PFSK-1 (cell line): ENCODE results near the gene ST6GALNAC2.

Experiments
- FOXP2 ChIP-seq: optimal IDR thresholded peaks from 2 replicates; pipeline ENCODE3; 2011; ENCODE audit warnings: borderline replicate concordance, control low read depth, inconsistent platforms; ENCODE audit not compliant: insufficient read depth; ENCODE audit errors: extremely low read length, extremely low read depth
- POLR2AphosphoS5 ChIP-seq: IDR thresholded peaks from 2 replicates; pipeline ENCODE4 v1.6.1; 2012; ENCODE audit warnings: low read depth, mild to moderate bottlenecking, control low read depth, low read length, moderate library complexity
- SIN3A ChIP-seq: IDR thresholded peaks from 2 replicates; pipeline ENCODE4 v1.6.1; 2012; ENCODE audit warnings: mild to moderate bottlenecking, low read length, moderate library complexity, borderline replicate concordance; ENCODE audit not compliant: insufficient read depth
- TAF1 ChIP-seq: IDR thresholded peaks from 2 replicates; pipeline ENCODE4 v1.6.1; 2012; ENCODE audit warnings: low read length, control low read depth, borderline replicate concordance; ENCODE audit not compliant: insufficient read depth
- TF ChIP-seq, protein P1 (sequence below), 2 experiments: IDR thresholded peaks; 2 replicates each; pipeline versions ENCODE4 v1.6.1 to v1.8.0; 2011 to 2012; ENCODE audit warnings: low read depth in 2 of 2, low read length in 2 of 2, control low read depth in 1 of 2, inconsistent platforms in 1 of 2, mild to moderate bottlenecking in 1 of 2, moderate library complexity in 1 of 2; ENCODE audit not compliant: insufficient read depth in 1 of 2

ST6GALNAC2 gene

DNA sequence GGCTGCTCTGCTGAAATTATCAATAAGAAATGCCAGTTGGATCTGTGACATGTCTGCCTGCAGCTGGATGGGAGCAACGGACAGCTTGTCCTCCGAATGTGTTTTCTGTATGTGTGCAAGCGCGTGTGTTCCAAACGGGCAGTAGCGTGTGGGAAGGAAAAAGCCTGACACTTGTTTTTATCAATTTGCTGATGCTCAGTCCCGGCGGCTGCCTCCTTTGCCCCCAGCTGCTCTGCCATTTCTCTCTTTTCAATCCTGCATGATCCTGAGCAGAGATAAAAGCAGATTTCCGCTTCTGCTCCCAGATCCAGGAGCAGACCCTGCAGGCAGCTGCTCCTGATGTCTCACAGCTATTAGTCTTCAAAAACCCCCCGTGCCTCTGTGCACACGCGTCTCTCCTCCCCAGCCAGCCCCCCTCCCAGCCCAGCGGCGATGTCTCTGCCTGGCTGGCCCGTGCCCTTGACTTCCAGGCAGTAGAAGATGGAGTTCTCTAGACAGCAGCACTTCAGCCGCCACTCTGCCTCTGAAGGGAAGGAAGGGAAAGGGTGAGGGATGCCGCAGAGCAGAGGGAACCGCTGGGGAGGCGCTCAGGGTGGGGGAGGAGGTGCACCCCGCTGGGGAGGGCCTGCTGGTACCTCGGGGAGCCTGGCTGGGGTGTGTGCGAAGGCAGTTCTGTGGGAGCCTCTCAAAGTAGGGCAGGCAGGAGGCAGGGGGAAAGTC lies 41.7 kb downstream of the ST6GALNAC2 start:
- TF ChIP-seq SIN3A (peak; percentile 74; the same call in 1 of the 2 replicates), FOXP2 (no peak)
- TF ChIP-seq, protein P1, sequence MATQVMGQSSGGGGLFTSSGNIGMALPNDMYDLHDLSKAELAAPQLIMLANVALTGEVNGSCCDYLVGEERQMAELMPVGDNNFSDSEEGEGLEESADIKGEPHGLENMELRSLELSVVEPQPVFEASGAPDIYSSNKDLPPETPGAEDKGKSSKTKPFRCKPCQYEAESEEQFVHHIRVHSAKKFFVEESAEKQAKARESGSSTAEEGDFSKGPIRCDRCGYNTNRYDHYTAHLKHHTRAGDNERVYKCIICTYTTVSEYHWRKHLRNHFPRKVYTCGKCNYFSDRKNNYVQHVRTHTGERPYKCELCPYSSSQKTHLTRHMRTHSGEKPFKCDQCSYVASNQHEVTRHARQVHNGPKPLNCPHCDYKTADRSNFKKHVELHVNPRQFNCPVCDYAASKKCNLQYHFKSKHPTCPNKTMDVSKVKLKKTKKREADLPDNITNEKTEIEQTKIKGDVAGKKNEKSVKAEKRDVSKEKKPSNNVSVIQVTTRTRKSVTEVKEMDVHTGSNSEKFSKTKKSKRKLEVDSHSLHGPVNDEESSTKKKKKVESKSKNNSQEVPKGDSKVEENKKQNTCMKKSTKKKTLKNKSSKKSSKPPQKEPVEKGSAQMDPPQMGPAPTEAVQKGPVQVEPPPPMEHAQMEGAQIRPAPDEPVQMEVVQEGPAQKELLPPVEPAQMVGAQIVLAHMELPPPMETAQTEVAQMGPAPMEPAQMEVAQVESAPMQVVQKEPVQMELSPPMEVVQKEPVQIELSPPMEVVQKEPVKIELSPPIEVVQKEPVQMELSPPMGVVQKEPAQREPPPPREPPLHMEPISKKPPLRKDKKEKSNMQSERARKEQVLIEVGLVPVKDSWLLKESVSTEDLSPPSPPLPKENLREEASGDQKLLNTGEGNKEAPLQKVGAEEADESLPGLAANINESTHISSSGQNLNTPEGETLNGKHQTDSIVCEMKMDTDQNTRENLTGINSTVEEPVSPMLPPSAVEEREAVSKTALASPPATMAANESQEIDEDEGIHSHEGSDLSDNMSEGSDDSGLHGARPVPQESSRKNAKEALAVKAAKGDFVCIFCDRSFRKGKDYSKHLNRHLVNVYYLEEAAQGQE (IDR thresholded peaks at IDR 0.05; ENCODE audit: insufficient read depth in 1 of 2, low read depth in 2 of 2, low read length in 2 of 2): peak in 1 of 2 experiments; percentile 32; a peak in 1 of 4 replicates

DNA sequence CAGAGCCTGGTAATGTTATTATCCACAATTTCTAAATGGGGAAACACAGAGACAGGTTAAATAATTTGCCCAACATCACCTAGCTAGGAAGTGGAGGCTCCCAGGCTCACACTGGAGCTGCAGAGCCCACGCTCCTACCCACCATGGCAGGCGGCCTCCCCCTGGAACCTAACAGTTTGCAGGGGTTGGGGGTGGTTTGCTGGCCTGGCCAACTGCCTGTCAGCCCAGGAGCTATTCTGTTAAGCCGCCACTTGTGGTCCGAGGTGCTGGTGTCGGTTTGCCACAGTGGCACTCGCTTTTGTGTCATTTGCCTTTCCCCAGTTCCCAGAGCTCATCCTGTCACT lies 42.2 kb downstream of the ST6GALNAC2 start:
- TF ChIP-seq, protein P1 (IDR thresholded peaks at IDR 0.05; ENCODE audit: insufficient read depth in 1 of 2, low read depth in 2 of 2, low read length in 2 of 2): no peak
- TF ChIP-seq SIN3A (no peak), FOXP2 (no peak), POLR2AphosphoS5 (no peak), TAF1 (no peak)

DNA sequence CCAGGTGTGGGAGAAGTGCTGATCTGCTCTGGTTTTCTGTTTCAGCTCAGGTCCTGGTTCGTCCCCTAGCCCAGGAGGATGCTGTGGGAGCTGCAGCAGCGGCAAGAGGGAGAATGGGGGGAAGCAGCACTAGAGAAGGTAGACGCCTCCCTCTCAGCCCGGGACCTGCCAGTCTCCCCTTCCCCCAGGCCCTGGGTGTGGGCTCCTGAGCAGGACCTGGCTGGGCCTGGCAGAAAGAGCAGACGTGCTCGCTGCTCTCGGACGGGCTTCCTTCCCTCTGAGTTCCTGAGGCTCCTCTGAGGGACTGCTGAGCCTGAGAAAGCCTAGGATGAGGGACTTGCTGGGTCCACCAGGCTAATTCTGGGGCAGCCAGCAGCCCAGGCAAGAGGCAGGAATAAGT lies 42.7 kb downstream of the ST6GALNAC2 start:
- TF ChIP-seq POLR2AphosphoS5: no peak
- no peak for TF ChIP-seq FOXP2
- TF ChIP-seq, protein P1 (IDR thresholded peaks at IDR 0.05; ENCODE audit: insufficient read depth in 1 of 2, low read depth in 2 of 2, low read length in 2 of 2): no peak
- TF ChIP-seq SIN3A: no peak
- TF ChIP-seq TAF1: no peak

DNA sequence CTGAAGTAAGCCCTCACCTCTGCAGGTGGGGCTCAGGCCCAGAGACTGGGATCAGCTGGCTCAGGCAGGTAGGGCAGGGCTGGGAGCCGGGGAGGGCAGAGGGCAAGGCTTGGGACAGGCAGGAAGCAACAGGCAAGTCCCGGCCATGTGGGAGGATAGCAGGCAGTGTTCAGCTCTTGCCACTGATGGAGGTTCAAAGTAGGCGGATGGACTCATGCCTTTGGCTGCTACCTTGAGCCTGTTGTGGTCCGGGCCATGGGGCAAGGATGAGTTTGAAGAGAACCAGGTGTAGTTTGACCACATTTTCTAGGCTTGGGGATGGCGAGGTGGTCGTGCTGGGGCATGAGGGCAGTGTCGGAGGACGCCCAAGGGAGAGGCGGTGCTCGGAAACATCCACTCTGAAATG lies 43.1 kb downstream of the ST6GALNAC2 start:
- TF ChIP-seq SIN3A: no peak
- TF ChIP-seq POLR2AphosphoS5: no peak
- no peak for TF ChIP-seq FOXP2
- no peak for TF ChIP-seq TAF1
- TF ChIP-seq, protein P1 (IDR thresholded peaks at IDR 0.05; ENCODE audit: insufficient read depth in 1 of 2, low read depth in 2 of 2, low read length in 2 of 2): no peak

DNA sequence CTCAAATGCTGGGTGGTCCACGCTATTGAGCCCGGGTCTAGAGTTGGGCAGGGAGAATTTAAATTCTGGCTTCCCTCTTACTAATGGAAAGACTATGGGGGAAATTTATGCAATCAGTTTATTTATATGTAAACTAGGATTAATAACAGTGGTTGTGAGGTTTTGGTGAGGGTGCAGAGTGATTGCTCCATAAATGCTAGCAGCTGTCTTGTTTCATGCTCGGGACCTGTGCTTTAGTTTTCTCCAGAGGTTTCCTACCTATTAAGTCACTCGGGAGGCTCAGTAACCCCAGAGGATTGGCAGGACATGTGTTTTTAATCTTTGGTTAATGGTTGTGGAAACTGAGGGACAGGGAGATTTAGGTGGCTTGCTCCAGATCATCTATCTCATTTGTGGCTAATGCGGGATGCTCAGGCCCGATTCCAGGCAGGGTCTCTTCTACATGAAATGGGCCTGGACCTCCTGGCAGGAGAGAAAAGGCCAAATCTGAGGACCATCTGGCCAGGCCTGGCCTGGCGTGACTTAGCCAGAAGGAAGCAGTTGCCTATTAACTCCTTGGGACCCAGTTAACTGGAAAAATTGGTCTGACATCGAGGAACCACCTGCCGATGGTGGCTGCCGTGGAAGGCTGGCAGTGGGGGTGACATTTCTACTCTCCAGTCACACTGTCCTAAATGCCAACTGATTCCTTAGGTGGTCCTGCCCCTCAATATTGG lies 43.8 kb downstream of the ST6GALNAC2 start:
- TF ChIP-seq, protein P1 (IDR thresholded peaks at IDR 0.05; ENCODE audit: insufficient read depth in 1 of 2, low read depth in 2 of 2, low read length in 2 of 2): no peak
- TF ChIP-seq TAF1: no peak
- TF ChIP-seq FOXP2: no peak
